ENCODE measurements around the gene NIT1. TPM values are rescaled to one million over a fixed set of nuclear protein-coding genes. Genes with fewer than 3 reads are reported as not detected.
A peak's percentile ranks its signal among the peaks of the same experiment; 100 is the strongest.

NIT1 gene
- total and polyA plus RNA-seq, 9 of the 15 experiments (the other 6 are each of a cell fraction or from before 2014, with no cell fraction given) = 18.4 to 76.0 (median 33.7) TPM

- TF ChIP-seq ZNF696 (CRISPR knock-in tag; conservative IDR thresholded peaks at IDR 0.05) (no peak), NR1H2 (CRISPR knock-in tag; IDR thresholded peaks at IDR 0.05) (no peak), TRIM24 (IDR thresholded peaks at IDR 0.05) (no peak), ZNF184 (CRISPR knock-in tag; IDR thresholded peaks at IDR 0.05) (no peak), CXXC5 (CRISPR knock-in tag; IDR thresholded peaks at IDR 0.05) (peak; percentile 65; the same call in 1 of the 2 replicates), MAFG (tag; conservative IDR thresholded peaks at IDR 0.05) (no peak), E2F6 (IDR thresholded peaks at IDR 0.05; ENCODE audit: borderline replicate concordance in 1 of 2, extremely low read depth in 1 of 2, insufficient read depth in 1 of 2, insufficient read length in 1 of 2, low read depth in 1 of 2, low read length in 1 of 2, poor library complexity in 1 of 2, severe bottlenecking in 1 of 2) (peak in 1 of 2 experiments; percentile 9), KLF13 (tag; IDR thresholded peaks at IDR 0.05; ENCODE audit: borderline replicate concordance, low read depth) (no peak), HMGXB4 (CRISPR knock-in tag; IDR thresholded peaks at IDR 0.05) (no peak), STAG1 (CRISPR knock-in tag; IDR thresholded peaks at IDR 0.05; ENCODE audit: borderline replicate concordance) (no peak), ARID3B (CRISPR knock-in tag; IDR thresholded peaks at IDR 0.05; ENCODE audit: borderline replicate concordance) (no peak), PTRF (tag; IDR thresholded peaks at IDR 0.05) (no peak), PATZ1 (CRISPR knock-in tag; IDR thresholded peaks at IDR 0.05; ENCODE audit: borderline replicate concordance) (no peak), ZNF445 (CRISPR knock-in tag; IDR thresholded peaks at IDR 0.05; ENCODE audit: low read depth) (no peak), ZNF75A (CRISPR knock-in tag; IDR thresholded peaks at IDR 0.05) (no peak; the same call in 1 of the 2 replicates), ZBTB5 (IDR thresholded peaks at IDR 0.05) (no peak)
These were observed 41.4 kb downstream of the NIT1 start, which contains the start of gene USP21 (continued) for GRCh38 chr1:161159087-161159912.

Measured in K562 (cell line).